H1 (cell line): ENCODE results near the gene ARHGEF6. TPM values are rescaled to one million over a fixed set of nuclear protein-coding genes. Genes with fewer than 3 reads are reported as not detected.

Source experiments
- CTCF ChIA-PET: fragments of 300-600 bp; sonication (Branson Sonifier 250); formaldehyde crosslinking; loops from one replicate; lab custom pipeline; 2021; ENCODE audit not compliant: partially characterized antibody; lab: Charles Lee
- POLR2A ChIA-PET: fragments of 300-600 bp; sonication (Branson Sonifier 250); formaldehyde crosslinking; loops from one replicate; lab custom pipeline; 2021; ENCODE audit warnings: inconsistent platforms; ENCODE audit not compliant: partially characterized antibody; lab: Charles Lee
- DNase-seq, 2 experiments: peaks; one replicate each; pipeline versions ENCODE4 v3.0.0 to v3.0.0-alpha.2; 2010 to 2022; ENCODE audit warnings: low spot score in 2 of 2, low read depth in 1 of 2, mixed read lengths in 1 of 2
- FAIRE-seq: peaks from 2 replicates; lab custom pipeline; 2011; peaks lifted over from hg19 to GRCh38; lab: Jason Lieb, UNC
- H2AFZ ChIP-seq: 2 replicates; pipeline ENCODE4 v1.8.1; 2012; ENCODE audit warnings: low read length, inconsistent platforms
- H2AK5ac ChIP-seq: 2 replicates; pipeline ENCODE4 v1.6.1; 2013; ENCODE audit warnings: low read depth, low read length
- H2BK120ac ChIP-seq: replicated peaks from 2 replicates; pipeline ENCODE3; 2013; ENCODE audit warnings: low read depth, low read length, inconsistent platforms
- H2BK12ac ChIP-seq: 2 replicates; pipeline ENCODE4 v1.6.1; 2013; ENCODE audit warnings: low read depth, low read length
- H2BK15ac ChIP-seq: 2 replicates; pipeline ENCODE4 v1.6.1; 2013; ENCODE audit warnings: low read length
- H2BK20ac ChIP-seq: 2 replicates; pipeline ENCODE4 v1.6.1; 2013; ENCODE audit warnings: low read length
- H2BK5ac ChIP-seq: 2 replicates; pipeline ENCODE4 v1.6.1; 2013; ENCODE audit warnings: low read depth, low read length
- H3K14ac ChIP-seq: 2 replicates; pipeline ENCODE4 v1.6.1; 2013; ENCODE audit warnings: inconsistent platforms; ENCODE audit not compliant: insufficient read length
- H3K18ac ChIP-seq: 2 replicates; pipeline ENCODE4 v1.6.1; 2013; ENCODE audit warnings: low read length; ENCODE audit errors: extremely low read depth
- H3K23ac ChIP-seq: 2 replicates; pipeline ENCODE4 v1.6.1; 2013; ENCODE audit warnings: inconsistent platforms; ENCODE audit not compliant: insufficient read length
- H3K23me2 ChIP-seq: 2 replicates; pipeline ENCODE4 v1.6.1; 2013; ENCODE audit warnings: low read depth, low read length
- H3K27ac ChIP-seq: 2 replicates; pipeline ENCODE4 v1.6.1; 2011; ENCODE audit warnings: low read depth, low read length, inconsistent platforms
- H3K27me3 ChIP-seq, 4 experiments: replicated peaks in 1 of 4; 1 replicate in 1 of 4; 2 replicates in 3 of 4; pipeline versions ENCODE4 v1.6.1 to v1.8.1; 2011 to 2013; ENCODE audit warnings: low read length in 3 of 4, mild to moderate bottlenecking in 3 of 4, inconsistent platforms in 2 of 4, mixed read lengths in 2 of 4, moderate library complexity in 1 of 4; ENCODE audit not compliant: control insufficient read depth in 3 of 4, insufficient read depth in 3 of 4; ENCODE audit errors: extremely low read depth in 1 of 4
- H3K36me3 ChIP-seq, 4 experiments: 2 replicates each; pipeline versions ENCODE4 v1.6.1 to v1.8.1; 2011 to 2013; ENCODE audit warnings: mild to moderate bottlenecking in 4 of 4, low read length in 3 of 4, moderate library complexity in 2 of 4, control low read depth in 1 of 4, inconsistent platforms in 1 of 4; ENCODE audit not compliant: insufficient read depth in 4 of 4, control insufficient read depth in 2 of 4
- H3K4ac ChIP-seq: replicated peaks from 2 replicates; pipeline ENCODE3; 2013; ENCODE audit warnings: low read length, low read depth, mixed read lengths, inconsistent platforms; ENCODE audit not compliant: insufficient read length
- H3K4me1 ChIP-seq, 4 experiments: replicated peaks in 1 of 4; 1 replicate in 1 of 4; 2 replicates in 3 of 4; pipeline versions ENCODE4 v1.6.1 to v1.8.1; 2011 to 2013; ENCODE audit warnings: low read length in 3 of 4, inconsistent platforms in 2 of 4, mixed read lengths in 1 of 4; ENCODE audit not compliant: insufficient read depth in 4 of 4, control insufficient read depth in 3 of 4
- H3K4me2 ChIP-seq, 2 experiments: 2 replicates each; pipeline versions ENCODE4 v1.6.1 to v1.8.1; 2011 to 2013; ENCODE audit warnings: low read depth in 2 of 2, low read length in 2 of 2, control low read depth in 1 of 2, inconsistent platforms in 1 of 2, mild to moderate bottlenecking in 1 of 2; ENCODE audit not compliant: insufficient read depth in 1 of 2
- H3K4me3 ChIP-seq, 4 experiments: fragments of 200-600, 300-600 bp in 1 of 4; sonication (generic), shearing (Covaris generic), sonication (Bioruptor Twin) in 1 of 4; 2 replicates each; pipeline versions ENCODE4 v1.5.1 to v1.8.1; 2011 to 2016; ENCODE audit warnings: low read length in 4 of 4, low read depth in 3 of 4, control low read depth in 2 of 4, inconsistent platforms in 2 of 4, mild to moderate bottlenecking in 2 of 4, mixed read lengths in 1 of 4, moderate library complexity in 1 of 4; ENCODE audit not compliant: insufficient read depth in 2 of 4; ENCODE audit errors: extremely low read depth in 1 of 4
- H3K56ac ChIP-seq: replicated peaks from 2 replicates; pipeline ENCODE3; 2013; ENCODE audit warnings: low read depth, mild to moderate bottlenecking, mixed read lengths, low read length, inconsistent platforms; ENCODE audit not compliant: insufficient read length
- H3K79me1 ChIP-seq: 2 replicates; pipeline ENCODE4 v1.6.1; 2013; ENCODE audit warnings: low read depth, low read length, control low read depth
- H3K79me2 ChIP-seq, 2 experiments: 2 replicates each; pipeline versions ENCODE4 v1.6.1 to v1.8.1; 2012 to 2013; ENCODE audit warnings: low read length in 2 of 2, mild to moderate bottlenecking in 2 of 2, inconsistent platforms in 1 of 2; ENCODE audit not compliant: insufficient read depth in 2 of 2, control insufficient read depth in 1 of 2
- H3K9ac ChIP-seq, 4 experiments: replicated peaks in 1 of 4; 1 replicate in 1 of 4; 2 replicates in 3 of 4; pipeline versions ENCODE4 v1.6.1 to v1.8.1; 2011 to 2013; ENCODE audit warnings: low read depth in 3 of 4, low read length in 3 of 4, control low read depth in 2 of 4, mild to moderate bottlenecking in 2 of 4, moderate library complexity in 2 of 4, inconsistent platforms in 1 of 4; ENCODE audit errors: extremely low read depth in 1 of 4
- H3K9me3 ChIP-seq, 2 experiments: 2 replicates each; pipeline versions ENCODE4 v1.6.1 to v1.8.1; 2012 to 2013; ENCODE audit warnings: mild to moderate bottlenecking in 2 of 2, moderate library complexity in 2 of 2, control low read depth in 1 of 2, inconsistent platforms in 1 of 2, low read depth in 1 of 2, low read length in 1 of 2, mixed read lengths in 1 of 2; ENCODE audit not compliant: insufficient read depth in 2 of 2
- H4K20me1 ChIP-seq, 2 experiments: replicated peaks in 1 of 2; 2 replicates each; pipeline versions ENCODE3 to v1.8.1; 2011 to 2013; ENCODE audit warnings: inconsistent platforms in 2 of 2, low read length in 2 of 2, mild to moderate bottlenecking in 1 of 2; ENCODE audit not compliant: insufficient read depth in 2 of 2, control insufficient read depth in 1 of 2
- H4K5ac ChIP-seq: 2 replicates; pipeline ENCODE4 v1.6.1; 2013; ENCODE audit warnings: low read length, low read depth, mixed read lengths, inconsistent platforms; ENCODE audit not compliant: insufficient read length
- H4K8ac ChIP-seq: 2 replicates; pipeline ENCODE4 v1.8.0; 2013; ENCODE audit warnings: mild to moderate bottlenecking, moderate library complexity, low read length, inconsistent platforms; ENCODE audit not compliant: insufficient read depth; ENCODE audit errors: extremely low read depth
- H4K91ac ChIP-seq: replicated peaks from 2 replicates; pipeline ENCODE3; 2013; ENCODE audit warnings: low read length, mixed read lengths, inconsistent platforms; ENCODE audit not compliant: insufficient read length
- BCL11A ChIP-seq, 2 experiments: IDR thresholded peaks; one replicate each; pipeline ENCODE4 v1.6.1; 2011; ENCODE audit warnings: low read depth in 2 of 2, low read length in 2 of 2, mild to moderate bottlenecking in 2 of 2
- WGBS, 2 experiments: shearing (Covaris generic) in 1 of 2; methylation state at CpG; one replicate each; pipeline versions ENCODE4 v1.1.6 to v1.1.7; 2013 to 2015; ENCODE audit warnings: low lambda C conversion rate in 2 of 2, mixed read lengths in 2 of 2, inconsistent platforms in 1 of 2, low coverage in 1 of 2, missing lambda C conversion rate in 1 of 2; ENCODE audit not compliant: insufficient replicate concordance in 2 of 2, insufficient coverage in 1 of 2, insufficient read length in 1 of 2; ENCODE audit errors: extremely low coverage in 1 of 2, missing lambda C conversion rate in 1 of 2; 5-methylcytosine and 5-hydroxymethylcytosine counted together
- polyA plus RNA-seq, 7 experiments: library from polyadenylated mRNA; depleted of rRNA in 3 of 7; stranded (reverse) in 5 of 7; unstranded in 2 of 7; fragments of >200 nt in 5 of 7; fragments of 200-250 nt in 2 of 7; gene quantifications; 1 replicate in 5 of 7; 2 replicates in 1 of 7; 4 replicates in 1 of 7; pipeline versions ENCODE4 v1.2.1 to v1.2.3, GENCODE V29; 2011 to 2013; ENCODE audit warnings: missing spikeins in 2 of 7, mixed read lengths in 2 of 7
- total RNA-seq: library from RNA; stranded (reverse); fragmentation: NEBNext Ultra II Directional; extraction: Animal tissue kit (Norgen Biotek cat#: 25700); gene quantifications from 2 replicates; pipeline ENCODE4 v1.2.1, GENCODE V29; 2021
- TF ChIP-seq, protein P1 (sequence below), 3 experiments: IDR thresholded peaks; 1 replicate in 2 of 3; 2 replicates in 1 of 3; pipeline versions ENCODE4 v1.5.1 to v1.6.1; 2011; ENCODE audit warnings: low read length in 3 of 3, mild to moderate bottlenecking in 3 of 3, inconsistent platforms in 2 of 3, low read depth in 1 of 3, moderate library complexity in 1 of 3; ENCODE audit not compliant: insufficient read depth in 1 of 3; ENCODE audit errors: control extremely low read depth in 1 of 3

Gene ARHGEF6
- total and polyA plus RNA-seq, 2 of the 8 experiments (the other 6 are each of a cell fraction or from before 2014, with no cell fraction given): 3.6 to 3.7 TPM

DNA sequence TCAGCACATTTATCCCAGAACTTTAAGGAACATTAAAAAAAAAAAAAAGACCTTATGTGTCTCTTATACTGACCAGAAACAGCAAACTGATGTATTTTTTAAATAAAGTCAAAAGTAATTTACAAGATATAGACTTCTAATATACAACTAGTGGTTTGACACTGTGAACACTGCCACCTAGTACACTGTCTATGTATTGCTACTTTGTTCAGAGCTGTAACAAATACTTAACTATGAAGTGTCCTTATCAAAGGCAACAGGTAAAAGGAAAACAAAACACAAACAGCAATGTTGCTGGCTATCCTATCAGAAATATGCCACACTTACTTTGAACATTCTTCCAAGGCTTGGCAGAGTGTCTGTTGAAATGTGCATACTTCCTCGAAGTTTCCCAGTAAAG is 72.4 kb downstream of the ARHGEF6 start:
- H2AK5ac ChIP-seq: no peak overlapping the region
- H2BK5ac ChIP-seq: no peak overlapping the region
- H3K23ac ChIP-seq: no peak overlapping the region
- ChIA-PET POLR2A (no interaction called here), CTCF (interaction anchor here (0.6 to 1.8 kb wide), 9 partner anchors 8 to 354 kb away, joined by 3 to 9 read pairs (median 4); no protein-coding TSS in a partner anchor)
- no peak overlapping the region for H4K8ac ChIP-seq
- no peak overlapping the region for H2BK120ac ChIP-seq
- no peaks in the 10 kb centered on the region for H3K27me3 ChIP-seq
- H3K18ac ChIP-seq: no peak overlapping the region
- H3K4ac ChIP-seq: no peak overlapping the region
- no peaks in the 10 kb centered on the region for H3K36me3 ChIP-seq
- no peak overlapping the region for H4K5ac ChIP-seq
- H2BK12ac ChIP-seq: no peak overlapping the region
- no peaks in the 10 kb centered on the region for H3K23me2 ChIP-seq
- H3K79me1 ChIP-seq: no peaks in the 10 kb centered on the region
- H3K9me3 ChIP-seq: no peaks in the 10 kb centered on the region
- H2AFZ ChIP-seq: no peak overlapping the region
- no peaks in the 10 kb centered on the region for H3K79me2 ChIP-seq
- no peak overlapping the region for H3K9ac ChIP-seq
- no peak overlapping the region for H3K14ac ChIP-seq
- no peak overlapping the region for H3K4me3 ChIP-seq
- H3K56ac ChIP-seq: no peak overlapping the region
- no peak overlapping the region for H2BK20ac ChIP-seq
- FAIRE-seq (no peak), DNase-seq (no peak)
- no peak overlapping the region for H4K91ac ChIP-seq
- TF ChIP-seq BCL11A (IDR thresholded peaks at IDR 0.05; ENCODE audit: low read depth in 2 of 2, low read length in 2 of 2): no peak
- TF ChIP-seq, protein P1, sequence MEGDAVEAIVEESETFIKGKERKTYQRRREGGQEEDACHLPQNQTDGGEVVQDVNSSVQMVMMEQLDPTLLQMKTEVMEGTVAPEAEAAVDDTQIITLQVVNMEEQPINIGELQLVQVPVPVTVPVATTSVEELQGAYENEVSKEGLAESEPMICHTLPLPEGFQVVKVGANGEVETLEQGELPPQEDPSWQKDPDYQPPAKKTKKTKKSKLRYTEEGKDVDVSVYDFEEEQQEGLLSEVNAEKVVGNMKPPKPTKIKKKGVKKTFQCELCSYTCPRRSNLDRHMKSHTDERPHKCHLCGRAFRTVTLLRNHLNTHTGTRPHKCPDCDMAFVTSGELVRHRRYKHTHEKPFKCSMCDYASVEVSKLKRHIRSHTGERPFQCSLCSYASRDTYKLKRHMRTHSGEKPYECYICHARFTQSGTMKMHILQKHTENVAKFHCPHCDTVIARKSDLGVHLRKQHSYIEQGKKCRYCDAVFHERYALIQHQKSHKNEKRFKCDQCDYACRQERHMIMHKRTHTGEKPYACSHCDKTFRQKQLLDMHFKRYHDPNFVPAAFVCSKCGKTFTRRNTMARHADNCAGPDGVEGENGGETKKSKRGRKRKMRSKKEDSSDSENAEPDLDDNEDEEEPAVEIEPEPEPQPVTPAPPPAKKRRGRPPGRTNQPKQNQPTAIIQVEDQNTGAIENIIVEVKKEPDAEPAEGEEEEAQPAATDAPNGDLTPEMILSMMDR (IDR thresholded peaks at IDR 0.05; ENCODE audit: control extremely low read depth in 1 of 3, insufficient read depth in 1 of 3, low read depth in 1 of 3, low read length in 3 of 3): peak in 1 of 3 experiments; percentile 32; a peak in 1 of 4 replicates
- no peaks in the 10 kb centered on the region for H4K20me1 ChIP-seq
- no peak overlapping the region for H3K4me2 ChIP-seq
- no peak overlapping the region for H3K27ac ChIP-seq
- 92% methylated on average over 1 of the region's 1 CpG; no CpG with 5 or more reads in 1 of the 2 experiments for whole genome bisulfite sequencing, 2 experiments
- no peaks in the 10 kb centered on the region; a peak in 1 of 7 replicates for H3K4me1 ChIP-seq
- H2BK15ac ChIP-seq: no peak overlapping the region
